NCI-H69 (cell line): ENCODE measurements around the gene HDX.
"Not testable (repeated sequence)": the region's sequence is repeated elsewhere in the genome, so short reads cannot be mapped to it uniquely, and the experiment has no call there.

Source experiments
- DNase-seq: peaks from one replicate; lab custom pipeline; 2025; lab: John Stamatoyannopoulos, UW

The HDX gene

GRCh38 chrX:84339507-84340364, 162.5 kb downstream of the HDX start:
- DNase-seq, result peak; percentile 64

GRCh38 chrX:84336646-84337045, 165.6 kb downstream of the HDX start:
- DNase-seq, result no peak

GRCh38 chrX:84335121-84335520, 167.1 kb downstream of the HDX start:
- DNase-seq, result no peak

GRCh38 chrX:84322083-84322827, 180.0 kb downstream of the HDX start:
- no peak for DNase-seq

GRCh38 chrX:84320614-84321013, 181.6 kb downstream of the HDX start:
- peak; percentile 16 for DNase-seq

- DNase-seq, result no peak
Measured at GRCh38 chrX:84320023-84320422, 182.2 kb downstream of the HDX start.

GRCh38 chrX:84318661-84319060, 183.6 kb downstream of the HDX start:
- DNase-seq, result no peak

- DNase-seq, result not testable (repeated sequence)
Measured at GRCh38 chrX:84315946-84316345, 186.3 kb downstream of the HDX start.
